Measurements from ENCODE around the gene NUDT11. TPM values are rescaled to one million over a fixed set of nuclear protein-coding genes. Genes with fewer than 3 reads are reported as not detected.
"Not testable (repeated sequence)": the region's sequence is repeated elsewhere in the genome, so short reads cannot be mapped to it uniquely, and the experiment has no call there.

NUDT11 gene
- total RNA-seq = 3.7 TPM

GRCh38 chrX:51496501-51497291, at the start of gene NUDT11:
TSS of gene NUDT11 (minus strand) at chrX:51496592. CDS start at chrX:51496444, 148 bp downstream.
- no peak within 1 kb of the TSS for H3K27ac ChIP-seq (ENCODE audit: low read depth, low read length)
- H3K4me1 ChIP-seq (ENCODE audit: control insufficient read depth in 3 of 3, insufficient read depth in 3 of 3, low read length in 3 of 3) = peaks cover 0 to 2% (median 0%) of the 10 kb centered on the region in 3 donors
- no peak within 1 kb of the TSS for H3K9ac ChIP-seq (ENCODE audit: low read depth in 1 of 3, low read length in 3 of 3)
- peak within 1 kb of the TSS; percentile 48 to 58 (median 52) for H3K4me3 ChIP-seq (ENCODE audit: low read length in 3 of 3)
- H3K27me3 ChIP-seq (ENCODE audit: control insufficient read depth in 3 of 3, insufficient read depth in 3 of 3, low read length in 3 of 3) = peaks cover 0 to 14% (median 0%) of the 10 kb centered on the region in 3 donors
- no peaks in the 10 kb centered on the region for H3K9me3 ChIP-seq (ENCODE audit: control insufficient read depth in 3 of 3, low read length in 3 of 3)
- no peaks in the 10 kb centered on the region for H3K36me3 ChIP-seq (ENCODE audit: control insufficient read depth in 3 of 3, insufficient read depth in 3 of 3, low read length in 3 of 3)

GRCh38 chrX:51520393-51520792, 24.0 kb upstream of the NUDT11 start:
- H3K4me1 ChIP-seq (ENCODE audit: control insufficient read depth in 3 of 3, insufficient read depth in 3 of 3, low read length in 3 of 3) = no peaks in the 10 kb centered on the region
- H3K9ac ChIP-seq (ENCODE audit: low read depth in 1 of 3, low read length in 3 of 3) = no peak overlapping the region
- H3K27ac ChIP-seq (ENCODE audit: low read depth, low read length) = no peak overlapping the region
- peaks cover 0 to 5% (median 0%) of the 10 kb centered on the region in 3 donors for H3K27me3 ChIP-seq (ENCODE audit: control insufficient read depth in 3 of 3, insufficient read depth in 3 of 3, low read length in 3 of 3)
- no peak overlapping the region for H3K4me3 ChIP-seq (ENCODE audit: low read length in 3 of 3)
- no peaks in the 10 kb centered on the region for H3K9me3 ChIP-seq (ENCODE audit: control insufficient read depth in 3 of 3, low read length in 3 of 3)
- H3K36me3 ChIP-seq (ENCODE audit: control insufficient read depth in 3 of 3, insufficient read depth in 3 of 3, low read length in 3 of 3) = no peaks in the 10 kb centered on the region

- not testable (repeated sequence) for H3K27ac ChIP-seq (ENCODE audit: low read depth, low read length); H3K36me3 ChIP-seq (ENCODE audit: control insufficient read depth in 3 of 3, insufficient read depth in 3 of 3, low read length in 3 of 3); H3K9me3 ChIP-seq (ENCODE audit: control insufficient read depth in 3 of 3, low read length in 3 of 3); H3K4me1 ChIP-seq (ENCODE audit: control insufficient read depth in 3 of 3, insufficient read depth in 3 of 3, low read length in 3 of 3); H3K4me3 ChIP-seq (ENCODE audit: low read length in 3 of 3); H3K27me3 ChIP-seq (ENCODE audit: control insufficient read depth in 3 of 3, insufficient read depth in 3 of 3, low read length in 3 of 3); H3K9ac ChIP-seq (ENCODE audit: low read depth in 1 of 3, low read length in 3 of 3)
Measured at GRCh38 chrX:51519131-51519530, 22.7 kb upstream of the NUDT11 start.

GRCh38 chrX:51507551-51507950, 11.2 kb upstream of the NUDT11 start:
- Histone ChIP-seq H3K9ac (ENCODE audit: low read depth in 1 of 3, low read length in 3 of 3) (no peak overlapping the region), H3K9me3 (ENCODE audit: control insufficient read depth in 3 of 3, low read length in 3 of 3) (no peaks in the 10 kb centered on the region), H3K27me3 (ENCODE audit: control insufficient read depth in 3 of 3, insufficient read depth in 3 of 3, low read length in 3 of 3) (no peaks in the 10 kb centered on the region), H3K36me3 (ENCODE audit: control insufficient read depth in 3 of 3, insufficient read depth in 3 of 3, low read length in 3 of 3) (no peaks in the 10 kb centered on the region), H3K27ac (ENCODE audit: low read depth, low read length) (no peak overlapping the region), H3K4me3 (ENCODE audit: low read length in 3 of 3) (no peak overlapping the region), H3K4me1 (ENCODE audit: control insufficient read depth in 3 of 3, insufficient read depth in 3 of 3, low read length in 3 of 3) (no peaks in the 10 kb centered on the region)

GRCh38 chrX:51495701-51496488, 497 bp downstream of the NUDT11 start:
- not testable (repeated sequence) for H3K36me3 ChIP-seq (ENCODE audit: control insufficient read depth in 3 of 3, insufficient read depth in 3 of 3, low read length in 3 of 3); H3K9ac ChIP-seq (ENCODE audit: low read depth in 1 of 3, low read length in 3 of 3); H3K27ac ChIP-seq (ENCODE audit: low read depth, low read length); H3K9me3 ChIP-seq (ENCODE audit: control insufficient read depth in 3 of 3, low read length in 3 of 3); H3K4me1 ChIP-seq (ENCODE audit: control insufficient read depth in 3 of 3, insufficient read depth in 3 of 3, low read length in 3 of 3)
- peaks cover 0 to 14% (median 0%) of the 10 kb centered on the region in 3 donors for H3K27me3 ChIP-seq (ENCODE audit: control insufficient read depth in 3 of 3, insufficient read depth in 3 of 3, low read length in 3 of 3)
- peak overlapping the region; percentile 41 to 52 (median 48) for H3K4me3 ChIP-seq (ENCODE audit: low read length in 3 of 3)

GRCh38 chrX:51494409-51494808, 2.0 kb downstream of the NUDT11 start:
- H3K9ac ChIP-seq (ENCODE audit: low read depth in 1 of 3, low read length in 3 of 3) = no peak overlapping the region
- H3K27me3 ChIP-seq (ENCODE audit: control insufficient read depth in 3 of 3, insufficient read depth in 3 of 3, low read length in 3 of 3) = peaks cover 0 to 14% (median 0%) of the 10 kb centered on the region in 3 donors
- no peaks in the 10 kb centered on the region for H3K36me3 ChIP-seq (ENCODE audit: control insufficient read depth in 3 of 3, insufficient read depth in 3 of 3, low read length in 3 of 3)
- H3K9me3 ChIP-seq (ENCODE audit: control insufficient read depth in 3 of 3, low read length in 3 of 3) = no peaks in the 10 kb centered on the region
- peaks cover 0 to 2% (median 0%) of the 10 kb centered on the region in 3 donors for H3K4me1 ChIP-seq (ENCODE audit: control insufficient read depth in 3 of 3, insufficient read depth in 3 of 3, low read length in 3 of 3)
- no peak overlapping the region for H3K27ac ChIP-seq (ENCODE audit: low read depth, low read length)
- no peak overlapping the region for H3K4me3 ChIP-seq (ENCODE audit: low read length in 3 of 3)

- no peaks in the 10 kb centered on the region for H3K36me3 ChIP-seq (ENCODE audit: control insufficient read depth in 3 of 3, insufficient read depth in 3 of 3, low read length in 3 of 3)
- no peak overlapping the region for H3K27ac ChIP-seq (ENCODE audit: low read depth, low read length)
- H3K9me3 ChIP-seq (ENCODE audit: control insufficient read depth in 3 of 3, low read length in 3 of 3) = no peaks in the 10 kb centered on the region
- H3K4me1 ChIP-seq (ENCODE audit: control insufficient read depth in 3 of 3, insufficient read depth in 3 of 3, low read length in 3 of 3) = no peaks in the 10 kb centered on the region
- no peak overlapping the region for H3K9ac ChIP-seq (ENCODE audit: low read depth in 1 of 3, low read length in 3 of 3)
- no peak overlapping the region for H3K4me3 ChIP-seq (ENCODE audit: low read length in 3 of 3)
- H3K27me3 ChIP-seq (ENCODE audit: control insufficient read depth in 3 of 3, insufficient read depth in 3 of 3, low read length in 3 of 3) = peaks cover 0 to 7% (median 0%) of the 10 kb centered on the region in 3 donors
Measured at GRCh38 chrX:51487960-51488267, 8.5 kb downstream of the NUDT11 start.

- no peaks in the 10 kb centered on the region for H3K27me3 ChIP-seq (ENCODE audit: control insufficient read depth in 3 of 3, insufficient read depth in 3 of 3, low read length in 3 of 3)
- no peaks in the 10 kb centered on the region for H3K4me1 ChIP-seq (ENCODE audit: control insufficient read depth in 3 of 3, insufficient read depth in 3 of 3, low read length in 3 of 3)
- no peaks in the 10 kb centered on the region for H3K9me3 ChIP-seq (ENCODE audit: control insufficient read depth in 3 of 3, low read length in 3 of 3)
- H3K27ac ChIP-seq (ENCODE audit: low read depth, low read length) = no peak overlapping the region
- no peak overlapping the region for H3K9ac ChIP-seq (ENCODE audit: low read depth in 1 of 3, low read length in 3 of 3)
- no peaks in the 10 kb centered on the region for H3K36me3 ChIP-seq (ENCODE audit: control insufficient read depth in 3 of 3, insufficient read depth in 3 of 3, low read length in 3 of 3)
- no peak overlapping the region for H3K4me3 ChIP-seq (ENCODE audit: low read length in 3 of 3)
Measured at GRCh38 chrX:51484616-51485015, 11.8 kb downstream of the NUDT11 start.

GRCh38 chrX:51482411-51482810, 14.0 kb downstream of the NUDT11 start:
- H3K27me3 ChIP-seq (ENCODE audit: control insufficient read depth in 3 of 3, insufficient read depth in 3 of 3, low read length in 3 of 3); H3K36me3 ChIP-seq (ENCODE audit: control insufficient read depth in 3 of 3, insufficient read depth in 3 of 3, low read length in 3 of 3); H3K9ac ChIP-seq (ENCODE audit: low read depth in 1 of 3, low read length in 3 of 3); H3K9me3 ChIP-seq (ENCODE audit: control insufficient read depth in 3 of 3, low read length in 3 of 3); H3K4me3 ChIP-seq (ENCODE audit: low read length in 3 of 3); H3K4me1 ChIP-seq (ENCODE audit: control insufficient read depth in 3 of 3, insufficient read depth in 3 of 3, low read length in 3 of 3); H3K27ac ChIP-seq (ENCODE audit: low read depth, low read length): not testable (repeated sequence)

GRCh38 chrX:51476930-51477329, 19.5 kb downstream of the NUDT11 start:
- Histone ChIP-seq H3K36me3 (ENCODE audit: control insufficient read depth in 3 of 3, insufficient read depth in 3 of 3, low read length in 3 of 3) (no peaks in the 10 kb centered on the region), H3K4me1 (ENCODE audit: control insufficient read depth in 3 of 3, insufficient read depth in 3 of 3, low read length in 3 of 3) (no peaks in the 10 kb centered on the region), H3K27me3 (ENCODE audit: control insufficient read depth in 3 of 3, insufficient read depth in 3 of 3, low read length in 3 of 3) (no peaks in the 10 kb centered on the region), H3K27ac (ENCODE audit: low read depth, low read length) (no peak overlapping the region), H3K9me3 (ENCODE audit: control insufficient read depth in 3 of 3, low read length in 3 of 3) (no peaks in the 10 kb centered on the region), H3K9ac (ENCODE audit: low read depth in 1 of 3, low read length in 3 of 3) (no peak overlapping the region), H3K4me3 (ENCODE audit: low read length in 3 of 3) (no peak overlapping the region)
